Hypothalamus (tissue), 51 donors: Measurements from ENCODE around the gene BOC.

ENCODE experiments used
- DNase-seq, 51 donors: peaks; one replicate each; lab custom pipeline; 2025; lab: John Stamatoyannopoulos, UW

The BOC gene

DNA sequence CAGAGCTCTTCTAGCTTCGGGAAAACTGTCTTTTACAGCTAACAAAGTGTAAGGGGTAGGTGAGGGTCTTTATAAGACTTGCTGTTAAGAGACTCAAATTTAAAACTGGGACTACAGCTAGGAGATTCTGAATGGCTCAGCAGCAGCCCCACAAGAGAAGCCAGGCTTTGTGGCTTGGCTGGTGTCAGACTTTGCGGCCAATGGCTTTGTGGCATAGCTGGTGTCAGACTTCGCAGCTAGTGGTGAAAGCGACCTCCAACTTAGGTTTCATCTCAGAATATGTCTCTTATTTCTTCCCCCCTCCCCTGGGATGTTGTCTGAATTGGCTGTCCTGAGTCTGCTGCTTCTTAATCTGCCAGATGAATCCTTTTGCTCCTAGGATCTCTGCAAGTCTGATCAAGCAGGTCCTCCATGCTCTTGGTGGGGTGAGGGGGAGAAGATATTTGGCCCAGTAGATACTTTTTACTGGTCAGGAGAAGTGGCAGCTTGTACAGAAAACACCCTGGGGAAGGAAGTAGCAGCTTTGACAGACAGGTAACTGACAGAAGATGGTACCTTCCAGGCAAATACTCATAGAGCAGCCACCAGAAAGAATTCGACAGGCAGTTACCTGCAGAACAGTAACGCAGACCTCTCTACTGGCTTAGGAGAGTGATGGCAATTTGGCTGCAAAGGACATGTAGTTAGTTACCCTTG lies 8.4 kb downstream of the BOC start:
- no peak for DNase-seq

DNA sequence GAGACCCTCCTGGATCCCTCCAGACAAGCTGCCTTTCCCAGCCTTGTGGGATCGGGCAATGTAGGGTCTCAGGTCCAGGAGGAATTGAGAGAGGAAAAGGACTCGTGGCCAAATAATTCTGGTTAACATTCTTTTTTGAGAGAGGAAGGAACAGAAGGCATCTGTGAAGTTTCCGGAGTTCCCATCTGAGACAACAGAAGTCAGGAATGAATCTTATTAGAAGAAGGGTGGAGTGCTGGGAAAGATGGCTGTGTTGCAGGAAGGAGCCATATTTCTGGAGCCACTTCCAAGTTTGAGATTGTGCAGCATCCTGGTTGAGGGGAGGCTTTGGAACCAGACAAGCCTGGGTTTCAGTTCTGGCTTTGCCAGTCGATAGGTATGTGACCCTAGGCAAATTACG lies 9.4 kb downstream of the BOC start:
- DNase-seq = no peak

DNA sequence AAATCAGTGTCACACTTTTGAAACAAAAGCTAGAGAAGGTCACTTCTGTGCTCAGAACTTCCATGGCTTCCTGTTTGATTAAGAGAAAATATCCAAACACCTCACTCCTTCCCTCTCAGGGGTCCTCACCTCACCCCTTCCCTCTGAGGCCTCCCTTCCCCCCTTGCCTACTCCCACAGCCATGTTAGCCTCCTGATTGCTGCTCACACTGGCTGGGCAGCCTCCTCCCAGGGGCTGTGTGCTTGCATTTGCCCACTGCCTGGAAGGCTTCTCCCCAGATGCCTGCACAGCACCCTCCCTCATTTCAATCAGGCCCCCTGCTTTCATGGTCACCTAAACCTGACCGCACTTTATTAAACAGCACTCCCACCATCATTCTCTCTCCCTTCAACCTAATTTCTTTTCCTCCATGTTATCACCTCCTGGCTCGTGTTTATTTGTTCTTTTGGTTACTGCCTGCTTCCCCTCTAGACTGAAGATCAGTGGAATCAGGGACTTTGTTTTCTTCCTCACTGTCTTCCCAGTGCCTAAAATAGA lies 10.4 kb downstream of the BOC start:
- no peak for DNase-seq

DNA sequence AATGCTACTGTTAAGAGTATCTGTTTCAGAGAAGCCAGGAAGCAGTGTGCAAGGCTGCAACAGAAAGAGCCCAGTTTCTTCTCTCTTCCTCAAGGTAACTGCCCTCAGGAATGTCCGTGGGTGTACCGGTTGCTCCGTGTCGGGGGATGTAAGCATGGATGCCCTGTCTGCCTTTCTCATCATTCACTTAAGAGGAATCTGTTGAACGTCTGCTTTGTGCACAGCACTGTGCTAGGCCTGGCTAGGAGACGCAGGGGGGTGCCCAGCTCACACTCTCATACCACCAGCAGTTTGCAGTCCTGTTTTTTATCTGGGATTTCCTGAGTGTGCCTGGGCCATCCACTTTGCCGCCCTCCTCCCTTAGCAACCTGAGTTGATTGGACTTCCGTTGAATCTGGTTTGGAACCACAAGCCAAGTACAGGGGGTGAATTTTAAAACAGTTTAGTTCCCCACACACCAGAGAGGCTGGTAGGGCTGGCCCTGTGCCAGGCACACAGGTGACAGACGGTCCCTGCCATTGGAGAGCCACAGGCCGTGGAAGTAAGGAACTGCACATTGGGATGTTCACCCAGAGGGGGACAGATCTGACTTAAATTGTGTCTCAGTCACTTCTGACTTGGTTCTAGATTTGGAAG lies 11.2 kb downstream of the BOC start:
- DNase-seq = no peak

DNA sequence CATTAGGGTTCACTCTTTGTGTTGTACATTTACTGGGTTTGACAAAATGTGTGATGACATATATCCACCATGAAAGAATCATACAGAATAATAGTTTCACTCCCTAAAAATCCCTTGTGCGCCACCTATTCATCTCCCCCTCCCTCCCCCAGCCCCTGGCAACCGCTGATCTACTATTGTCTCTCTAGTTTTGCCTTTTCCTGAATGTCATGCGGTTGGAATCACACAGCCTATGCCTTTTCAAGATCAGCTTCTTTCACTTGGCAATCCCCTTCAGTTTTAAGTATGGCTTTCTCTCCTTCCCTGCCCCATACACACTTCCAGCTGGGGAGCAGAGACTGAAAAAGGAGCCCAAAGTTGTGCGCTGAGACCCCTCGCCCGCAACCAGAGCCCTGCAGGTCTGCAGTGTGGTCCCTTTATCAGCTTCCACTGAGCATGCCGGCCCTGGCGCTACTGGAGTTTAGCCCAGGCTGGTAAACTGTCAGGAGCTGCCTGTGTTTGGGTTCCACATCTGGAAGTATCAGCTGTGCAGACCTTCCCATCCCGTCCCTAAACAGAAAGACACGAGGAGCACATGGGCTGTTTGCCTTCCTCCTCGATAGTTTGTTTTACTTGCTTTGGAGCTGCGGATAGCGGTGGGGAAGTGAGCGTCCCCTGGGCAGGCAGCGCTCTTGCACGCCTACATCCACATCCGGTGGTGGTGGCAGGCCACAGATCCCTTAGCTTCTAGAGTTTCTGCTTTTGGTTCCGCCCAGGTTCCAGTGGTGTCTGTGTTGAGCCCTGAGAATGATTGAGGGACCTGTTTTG lies 12.3 kb downstream of the BOC start:
- DNase-seq = peak in 12 of 51 donors; percentile 9 to 46 (median 18)

DNA sequence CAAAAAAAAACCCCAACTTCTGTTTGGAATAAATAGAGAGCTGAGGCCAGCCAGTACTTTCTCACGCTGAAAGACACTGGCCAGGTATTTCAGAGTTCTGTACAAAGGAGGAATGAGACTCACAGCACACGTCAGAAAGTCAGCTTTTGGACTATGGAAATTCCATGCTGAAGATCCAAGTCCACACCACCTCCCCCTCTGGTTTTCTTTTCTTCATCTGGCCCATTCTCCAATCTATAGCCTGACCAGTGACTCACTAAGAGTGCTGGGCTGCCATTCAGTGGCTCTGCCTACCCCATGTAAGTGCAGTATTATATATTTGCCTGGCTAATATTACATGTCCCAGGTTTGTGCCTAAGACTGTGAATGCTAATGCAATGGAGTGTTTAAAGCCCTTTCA lies 13.9 kb downstream of the BOC start:
- no peak for DNase-seq

DNA sequence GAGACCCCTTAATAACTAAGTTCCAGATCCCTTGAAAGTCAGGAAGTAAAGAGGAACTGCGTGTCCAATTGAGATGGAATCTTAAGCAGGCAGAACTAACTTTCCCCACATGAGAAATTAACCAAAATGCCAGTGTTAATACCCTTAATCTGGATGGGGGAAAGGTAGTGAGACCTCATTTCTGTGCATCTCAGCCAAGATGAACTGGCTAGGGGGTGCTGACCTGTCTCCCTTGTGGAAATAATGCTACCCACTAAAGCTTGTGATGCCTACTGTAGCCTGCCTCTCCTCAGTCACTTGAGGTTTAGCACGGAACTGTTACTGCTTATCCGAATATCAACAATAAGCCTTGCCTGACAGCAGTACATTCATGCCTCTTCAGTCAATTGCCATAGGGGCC lies 15.1 kb downstream of the BOC start:
- DNase-seq = no peak

DNA sequence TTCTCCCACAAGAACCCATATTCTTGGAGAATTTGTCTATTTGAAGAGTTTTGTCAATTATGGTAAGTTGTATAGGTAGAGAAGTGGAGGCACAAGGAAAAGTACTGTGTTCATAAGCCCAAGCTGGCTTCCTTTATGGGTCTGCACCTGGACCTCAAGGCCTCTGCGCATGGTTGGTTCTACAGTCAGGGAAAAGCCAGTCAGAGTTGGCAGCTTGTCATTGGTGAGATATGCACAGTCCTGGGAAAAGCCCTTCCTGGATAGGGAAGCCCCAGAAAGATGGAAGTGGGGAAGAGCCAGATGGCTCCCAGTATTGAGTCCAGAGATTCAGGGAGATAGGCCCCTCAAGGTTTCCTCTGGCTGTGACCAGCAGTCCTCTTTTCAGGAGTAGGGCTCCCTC lies 15.8 kb downstream of the BOC start:
- DNase-seq = no peak

DNA sequence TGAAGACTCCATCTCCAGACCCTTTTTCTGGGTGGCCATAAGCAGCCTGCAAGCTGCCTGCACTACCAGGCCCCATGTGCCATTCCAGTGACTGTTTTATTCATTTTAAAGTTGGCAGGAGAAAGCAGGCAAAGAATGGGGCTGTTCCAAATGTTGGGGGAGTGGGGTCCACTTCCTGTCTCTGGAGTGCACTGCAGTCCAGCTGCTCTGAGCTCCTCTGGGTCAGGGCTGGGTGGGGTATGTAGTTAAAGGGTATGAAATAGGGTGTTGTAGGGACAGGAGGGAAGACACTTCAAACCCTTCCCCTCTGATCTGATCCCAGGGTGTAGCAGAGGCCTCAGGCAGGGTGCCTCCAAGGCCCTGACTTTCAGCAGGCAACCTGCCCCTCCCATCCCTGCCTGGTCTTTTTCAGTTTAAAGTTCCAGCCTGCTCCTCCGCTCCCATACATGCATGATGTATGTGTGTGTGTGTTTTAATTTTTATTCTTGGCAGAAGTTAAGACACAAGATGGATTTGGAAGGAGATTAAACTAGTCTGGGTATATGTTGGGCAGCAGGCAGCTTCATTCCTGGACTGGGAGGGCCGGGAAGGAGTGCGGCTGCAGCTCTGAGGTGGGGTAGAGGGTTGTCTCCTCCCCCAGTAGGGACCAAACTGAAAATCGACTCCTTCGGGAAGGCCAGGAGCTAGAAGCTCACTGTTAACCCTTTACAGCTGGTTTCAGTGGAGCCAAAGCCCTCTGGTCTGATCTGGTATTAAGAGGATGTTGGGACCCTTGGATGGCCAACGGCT lies 17.3 kb downstream of the BOC start:
- no peak for DNase-seq

DNA sequence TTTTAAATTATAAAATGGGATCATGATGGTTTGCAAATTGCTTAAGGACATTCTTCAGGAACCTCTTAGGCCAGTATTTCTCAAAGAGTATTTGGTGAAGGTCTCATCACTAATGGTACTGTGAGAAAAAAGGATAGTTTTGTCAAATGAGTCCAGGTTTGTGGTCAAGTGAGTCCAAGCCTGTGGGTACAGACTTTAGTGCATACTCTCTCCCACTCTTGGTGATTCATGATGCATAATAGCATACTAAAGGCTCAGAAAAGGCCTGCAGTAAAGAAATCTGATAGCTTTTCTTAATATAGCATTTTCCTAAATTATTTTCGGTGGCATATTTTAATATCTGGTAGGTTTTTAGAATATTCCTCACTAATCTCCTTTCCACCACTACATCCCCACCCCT lies 20.0 kb downstream of the BOC start:
- no peak for DNase-seq

DNA sequence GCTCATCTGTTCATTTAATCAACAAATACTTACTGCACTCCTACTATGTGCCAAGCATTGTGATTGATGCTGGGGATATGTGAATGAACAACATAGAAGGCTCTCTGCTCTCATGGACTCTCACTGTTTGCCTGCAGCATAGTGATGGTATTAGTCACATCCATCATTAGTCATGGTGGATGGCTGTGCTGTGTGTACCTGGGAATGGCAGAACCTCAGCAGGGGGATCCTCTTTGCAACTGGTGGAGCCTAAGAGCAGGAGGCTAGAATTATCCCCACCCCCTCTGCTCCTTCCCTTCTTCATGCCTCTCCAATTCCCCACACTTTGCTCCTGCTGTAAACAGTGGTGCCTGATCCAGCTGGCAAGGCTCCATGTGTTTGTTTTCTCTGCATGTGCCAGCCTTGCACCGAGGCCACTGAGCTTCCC lies 20.5 kb downstream of the BOC start:
- DNase-seq = peak in 5 of 51 donors; percentile 8 to 36 (median 17)

DNA sequence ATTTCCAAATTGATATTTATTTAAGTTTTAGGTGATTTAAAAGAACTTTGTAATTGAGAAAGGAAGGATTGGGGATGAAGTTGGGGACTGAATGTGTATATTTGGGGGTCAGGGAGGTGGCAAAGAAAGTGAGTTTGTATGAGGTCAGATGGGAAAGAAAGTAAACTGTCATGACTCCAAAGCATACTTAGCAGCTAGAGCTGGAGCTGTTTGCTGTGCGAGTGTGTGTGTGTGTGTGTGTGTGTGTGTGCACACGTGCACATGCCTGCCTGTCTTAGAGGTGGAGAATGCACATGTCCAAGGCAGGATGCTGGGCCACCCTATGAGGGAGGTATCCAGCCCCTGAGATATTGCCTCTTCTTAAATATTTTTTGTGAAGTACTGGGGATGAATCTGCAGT lies 21.0 kb downstream of the BOC start:
- no peak for DNase-seq

DNA sequence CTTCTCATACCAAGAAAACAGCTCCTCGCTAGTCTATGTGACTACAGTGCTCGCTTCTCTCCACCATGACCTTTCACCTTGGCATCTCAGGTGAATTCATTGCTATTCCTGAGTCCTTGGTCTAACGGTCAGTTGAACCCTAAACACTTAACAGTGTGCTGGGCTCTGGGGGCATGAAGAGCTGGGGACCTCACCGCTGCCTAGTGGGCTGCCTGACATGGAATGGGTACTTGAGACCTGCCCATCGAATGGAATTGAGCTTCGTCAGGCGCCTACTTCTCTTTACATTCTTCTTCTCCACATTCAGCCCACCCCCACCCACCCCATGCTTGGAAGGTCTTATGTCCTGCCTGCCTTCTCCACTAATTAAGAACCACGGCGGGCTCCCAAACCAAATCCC lies 22.1 kb downstream of the BOC start:
- DNase-seq = no peak

DNA sequence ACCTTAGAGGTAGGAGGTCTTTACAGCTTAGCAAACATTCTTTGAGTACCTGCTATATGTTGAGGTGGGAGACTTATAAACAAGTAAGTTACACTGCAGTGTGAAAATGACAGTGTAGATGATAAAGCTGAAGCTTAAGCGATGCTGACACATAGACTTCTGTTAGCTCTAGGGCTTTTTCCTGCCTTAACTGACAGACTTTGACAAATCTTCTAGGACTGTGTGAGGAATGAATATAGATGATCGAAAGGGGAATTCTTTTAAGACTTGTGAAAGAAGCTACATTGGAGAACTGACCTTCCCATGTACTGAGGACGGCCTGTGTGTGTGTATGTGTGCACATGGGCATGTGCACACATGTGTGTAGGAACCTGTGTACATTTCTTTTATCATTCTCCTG lies 22.7 kb downstream of the BOC start:
- no peak for DNase-seq

DNA sequence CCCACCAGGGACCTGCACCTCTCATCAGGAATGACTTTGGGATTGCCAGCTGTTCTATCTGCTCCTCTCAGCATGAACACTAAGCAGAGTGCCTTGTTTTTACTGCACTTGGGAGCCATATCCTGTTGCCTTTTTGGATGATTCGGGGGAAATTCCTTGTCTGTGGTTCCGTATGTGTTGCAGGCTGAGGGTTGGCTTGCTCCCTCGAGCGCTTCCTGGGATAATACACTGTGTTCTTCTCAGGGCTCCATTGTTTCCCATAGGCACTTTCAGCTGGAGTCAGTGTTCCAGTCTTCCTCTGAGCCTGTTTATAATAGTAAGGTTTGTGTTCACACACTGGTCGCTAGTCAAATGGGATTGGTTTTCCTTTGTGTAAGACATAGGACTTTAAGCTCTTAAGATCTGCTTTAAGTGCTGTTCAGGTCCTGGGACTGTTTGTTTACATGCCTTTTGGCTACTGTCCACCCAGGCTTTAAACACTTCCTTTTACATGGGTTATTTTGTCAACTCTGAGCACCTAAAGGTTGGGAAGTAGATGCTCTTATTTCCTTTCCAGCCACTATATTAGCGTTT lies 23.4 kb downstream of the BOC start:
- DNase-seq = no peak

DNA sequence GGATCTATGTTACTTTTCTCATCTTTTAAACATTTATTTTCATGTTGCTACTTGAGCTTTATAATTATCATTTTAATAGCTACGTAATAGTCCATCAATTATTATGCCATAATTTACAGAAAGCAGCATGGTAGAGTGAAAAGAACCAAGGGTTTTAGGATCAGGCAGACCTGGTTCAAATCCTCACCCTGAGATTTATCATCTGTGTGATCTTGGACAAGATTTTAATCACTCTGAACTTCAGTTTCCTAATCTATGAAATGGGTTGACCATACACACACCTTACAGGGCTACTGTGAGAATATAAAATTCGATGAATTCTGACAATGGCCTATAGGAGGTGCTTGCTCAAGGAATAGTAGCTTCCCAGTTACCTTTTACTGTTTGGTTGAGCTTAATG lies 27.1 kb downstream of the BOC start:
- DNase-seq = no peak

DNA sequence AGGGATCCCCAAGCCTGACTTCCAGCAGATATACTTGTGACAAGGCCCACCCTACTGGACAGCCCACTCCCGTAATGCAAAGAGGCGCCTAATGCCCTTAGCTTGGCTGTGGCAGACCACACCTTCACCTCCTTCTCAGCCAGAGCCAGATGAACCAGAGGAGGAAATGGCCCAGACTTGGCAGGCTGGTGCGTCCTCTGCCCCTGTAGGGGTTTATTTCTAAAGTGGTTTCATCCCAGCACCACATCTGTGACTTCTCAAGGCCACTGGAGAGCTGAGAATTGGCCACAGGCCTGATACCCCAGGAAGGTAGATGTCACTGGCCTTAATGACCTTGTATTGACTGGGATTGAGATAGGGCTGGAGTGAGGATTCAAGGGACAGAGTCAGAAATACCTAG lies 29.5 kb downstream of the BOC start:
- no peak for DNase-seq

DNA sequence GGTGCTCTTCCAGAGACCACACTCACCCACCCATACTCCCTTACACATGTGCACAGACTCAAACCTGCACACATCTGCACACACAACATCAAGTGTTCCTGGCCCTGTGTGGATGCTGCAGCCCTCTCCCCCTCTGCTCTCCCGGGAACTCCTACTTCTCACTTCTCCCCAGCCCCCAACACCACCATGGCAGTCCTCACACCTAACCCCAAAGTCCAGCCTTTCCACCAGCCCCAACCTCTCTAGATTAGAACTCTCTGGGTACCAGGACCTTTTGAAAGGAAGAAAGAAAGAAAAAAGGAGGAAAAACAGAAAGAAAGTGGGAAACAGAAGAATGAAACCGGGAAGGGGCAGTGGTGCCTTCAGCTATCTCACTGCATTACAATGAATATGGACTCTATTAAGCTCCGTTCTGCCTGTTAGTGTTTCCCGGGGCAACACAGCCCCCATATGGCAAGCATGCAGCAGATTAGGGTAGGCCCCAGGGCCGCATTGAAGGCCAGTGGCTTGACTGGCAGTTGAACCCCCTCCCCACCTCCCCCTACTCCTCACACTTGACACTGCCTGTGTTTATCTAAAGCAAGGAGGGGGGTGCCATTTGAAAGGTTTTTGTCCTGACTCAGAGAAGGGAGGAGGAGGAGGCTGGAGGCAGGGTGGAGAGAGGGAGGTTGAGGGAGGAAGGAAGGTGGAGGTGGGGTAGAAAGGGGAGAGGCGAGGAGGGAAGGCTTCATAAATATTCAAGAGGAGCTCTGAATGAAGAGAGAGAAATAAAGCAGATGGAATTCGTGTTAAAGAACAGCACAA lies 30.1 kb downstream of the BOC start:
- DNase-seq = no peak

DNA sequence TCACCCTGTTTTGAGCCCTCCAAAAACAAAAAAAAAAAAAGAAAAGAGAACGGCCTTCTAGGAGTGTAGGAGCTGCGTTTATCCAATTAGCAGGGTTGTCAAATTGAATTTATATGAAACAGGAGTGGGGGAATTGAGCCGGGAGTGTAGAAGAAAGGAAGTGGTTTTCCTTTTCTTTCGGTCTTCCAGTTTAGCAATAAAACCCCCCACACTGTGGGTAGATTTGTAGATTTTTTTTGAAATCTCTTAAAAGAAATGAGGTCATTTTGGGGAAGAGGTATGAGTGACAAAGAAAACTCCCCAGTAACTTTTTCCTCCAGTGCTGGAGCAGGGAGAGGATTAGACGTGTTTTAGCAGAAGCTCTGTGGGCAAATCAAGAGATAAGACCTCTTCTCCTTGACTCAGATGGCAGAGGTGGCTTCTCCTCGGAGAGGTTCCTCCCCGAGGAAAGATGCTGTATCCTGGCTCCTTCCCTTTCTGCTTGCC lies 30.8 kb downstream of the BOC start:
- no peak for DNase-seq
